NCI-H526 treated with DMSO at 0.1 percent for 48 hours (cell line): ENCODE results near the gene NFKB1.
"Not testable (repeated sequence)": the region's sequence is repeated elsewhere in the genome, so short reads cannot be mapped to it uniquely, and the experiment has no call there.

ENCODE experiments used
- DNase-seq: peaks from one replicate; lab custom pipeline; 2025; lab: John Stamatoyannopoulos, UW

NFKB1 gene

DNA sequence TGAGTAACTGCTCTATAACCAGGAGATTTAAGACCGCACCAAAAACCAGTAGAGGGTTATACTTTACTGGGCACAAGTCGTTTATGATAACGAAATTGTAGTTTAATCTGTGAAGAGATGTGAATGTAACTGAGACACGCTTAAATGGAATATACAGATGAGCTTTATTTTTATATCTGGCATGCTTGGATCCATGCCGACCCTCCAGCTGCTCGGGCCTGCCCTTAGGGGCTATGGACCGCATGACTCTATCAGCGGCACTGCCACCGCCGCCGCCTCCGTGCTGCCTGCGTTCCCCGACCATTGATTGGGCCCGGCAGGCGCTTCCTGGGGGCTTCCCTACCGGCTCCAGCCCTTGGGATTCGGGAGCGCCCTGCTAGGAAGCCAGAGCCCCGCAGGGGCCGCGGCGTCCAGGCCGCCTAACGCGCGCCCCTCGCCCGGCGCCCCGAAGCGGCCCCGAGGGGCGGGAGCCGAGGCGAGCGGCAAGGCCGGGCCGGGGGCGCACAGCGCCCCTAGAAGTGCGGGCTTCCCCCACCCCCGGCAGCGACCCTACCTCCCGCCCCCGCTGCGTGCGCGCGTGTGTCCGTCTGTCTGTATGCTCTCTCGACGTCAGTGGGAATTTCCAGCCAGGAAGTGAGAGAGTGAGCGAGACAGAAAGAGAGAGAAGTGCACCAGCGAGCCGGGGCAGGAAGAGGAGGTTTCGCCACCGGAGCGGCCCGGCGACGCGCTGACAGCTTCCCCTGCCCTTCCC is at the start of gene NFKB1:
Gene NFKB1 (plus strand): TSS at position 664 of the 751 bp plus-strand sequence. CDS start 24,160 bp downstream, outside the sequence.
- DNase-seq: peak; percentile 23

DNA sequence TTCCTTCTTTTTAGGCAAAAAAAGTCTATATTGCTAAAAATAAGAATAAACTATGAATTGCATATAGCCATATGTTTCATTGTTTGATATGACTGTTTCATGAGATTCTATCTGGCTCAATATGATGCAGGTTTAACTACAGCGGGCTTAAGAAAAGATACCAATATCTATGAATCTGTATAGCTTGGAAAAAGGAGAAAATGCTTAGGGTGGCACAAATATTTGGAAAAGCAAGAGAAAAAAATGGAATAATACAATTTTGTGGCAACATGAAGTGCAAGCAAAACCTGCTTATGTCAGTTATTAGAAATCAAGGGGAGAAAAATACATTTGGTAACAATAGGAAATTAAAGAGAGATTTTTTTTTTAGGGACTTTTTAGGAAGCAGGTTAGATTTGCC is 48.3 kb upstream of the NFKB1 start:
- DNase-seq: no peak

DNA sequence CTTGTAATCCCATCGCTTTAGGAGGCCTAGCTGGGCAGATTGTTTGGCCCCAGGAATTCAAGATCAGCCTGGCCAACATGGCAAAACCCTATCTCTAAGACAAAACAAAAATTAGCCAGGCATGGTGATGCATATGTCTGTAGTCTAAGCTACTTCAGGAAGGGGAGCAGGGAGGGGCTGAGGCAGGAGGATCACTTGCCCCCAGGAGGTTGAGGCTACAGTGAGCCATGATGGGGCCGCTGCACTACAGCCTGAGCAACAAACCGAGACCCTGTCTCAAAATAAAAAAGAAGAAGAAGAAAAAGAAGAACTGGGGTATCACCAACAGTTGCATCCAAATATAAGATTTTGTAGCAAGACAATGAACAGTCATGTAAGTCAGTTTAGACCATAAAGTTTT is 47.3 kb upstream of the NFKB1 start:
- DNase-seq: no peak

DNA sequence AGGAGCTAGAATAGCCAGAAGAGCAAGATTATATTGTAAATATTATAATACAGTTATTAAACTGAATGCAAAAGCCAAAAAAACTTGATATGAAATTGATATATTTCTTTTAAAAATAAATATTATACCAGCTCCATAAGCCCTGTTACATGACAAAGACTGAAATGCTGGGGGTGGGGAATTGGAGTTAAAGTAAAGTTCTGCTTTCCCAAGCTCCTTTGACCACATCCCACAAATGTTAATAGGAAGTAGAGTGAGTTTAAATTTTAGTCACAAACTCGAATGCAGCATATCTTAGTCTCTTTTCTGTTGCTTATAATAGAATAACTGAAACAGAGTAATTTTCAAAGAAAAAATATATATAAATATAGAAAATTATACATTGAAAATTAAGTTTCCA is 46.9 kb upstream of the NFKB1 start:
- DNase-seq: no peak

DNA sequence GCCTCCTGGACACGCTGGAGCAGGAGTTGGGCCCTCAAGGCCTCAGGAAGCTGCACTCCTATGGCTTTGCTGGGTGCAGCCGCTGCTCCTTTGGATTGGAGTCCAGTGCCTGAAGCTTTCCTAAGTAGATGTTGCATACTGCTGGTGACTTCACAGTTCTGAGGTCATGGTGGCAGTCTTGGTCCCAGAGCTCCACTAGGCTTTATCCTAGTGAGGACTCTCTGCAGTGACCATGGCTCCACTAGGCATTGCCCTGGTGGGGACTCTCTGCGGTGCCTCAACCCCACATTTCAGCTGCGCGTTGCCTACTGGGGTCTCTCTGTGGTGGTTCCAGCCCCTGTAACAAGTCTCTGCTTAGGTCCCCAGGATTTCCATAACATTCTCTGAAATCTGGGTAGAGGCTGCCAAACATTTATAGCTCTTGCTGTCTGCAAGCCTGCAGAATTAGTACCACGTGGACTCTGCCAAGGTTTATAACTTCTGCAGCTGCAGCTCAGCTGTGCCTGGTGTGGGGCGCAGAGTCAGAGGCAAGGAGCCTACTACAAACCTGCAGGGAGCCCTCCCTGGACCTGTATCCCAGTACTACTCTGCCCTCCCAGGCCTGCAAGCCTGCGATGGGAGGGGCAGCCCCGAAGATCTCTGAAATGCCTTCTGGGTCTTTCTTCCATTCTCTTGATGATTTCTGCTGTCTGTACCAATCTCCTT is 46.0 kb upstream of the NFKB1 start:
- DNase-seq: no peak

GRCh38 chr4:102455750-102456149 is 45.4 kb upstream of the NFKB1 start:
- no peak for DNase-seq

DNA sequence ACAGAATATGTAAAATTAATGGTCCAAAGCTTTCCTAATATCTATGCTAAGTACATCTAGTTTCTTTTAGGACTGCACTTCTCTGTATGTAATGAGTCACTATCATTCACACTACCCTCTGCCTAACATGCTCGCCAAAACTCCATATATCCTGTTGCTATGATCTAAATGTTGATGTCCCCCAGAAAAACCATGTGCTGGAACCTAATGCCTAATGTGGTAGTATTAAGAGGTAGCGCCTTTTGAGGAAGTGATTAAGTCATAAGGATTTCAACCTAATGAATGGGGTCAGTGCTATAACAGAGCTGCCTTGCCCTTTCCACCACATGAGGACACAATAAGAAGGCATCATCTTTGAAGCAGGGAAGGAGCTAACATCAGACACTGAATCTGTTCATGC is 34.9 kb upstream of the NFKB1 start:
- DNase-seq: no peak

- DNase-seq: no peak
Observed at GRCh38 chr4:102469806-102470205, 31.4 kb upstream of the NFKB1 start.

GRCh38 chr4:102472441-102473013 is 28.6 kb upstream of the NFKB1 start:
- no peak for DNase-seq

- no peak for DNase-seq
Observed at GRCh38 chr4:102473476-102473875, 27.7 kb upstream of the NFKB1 start.

DNA sequence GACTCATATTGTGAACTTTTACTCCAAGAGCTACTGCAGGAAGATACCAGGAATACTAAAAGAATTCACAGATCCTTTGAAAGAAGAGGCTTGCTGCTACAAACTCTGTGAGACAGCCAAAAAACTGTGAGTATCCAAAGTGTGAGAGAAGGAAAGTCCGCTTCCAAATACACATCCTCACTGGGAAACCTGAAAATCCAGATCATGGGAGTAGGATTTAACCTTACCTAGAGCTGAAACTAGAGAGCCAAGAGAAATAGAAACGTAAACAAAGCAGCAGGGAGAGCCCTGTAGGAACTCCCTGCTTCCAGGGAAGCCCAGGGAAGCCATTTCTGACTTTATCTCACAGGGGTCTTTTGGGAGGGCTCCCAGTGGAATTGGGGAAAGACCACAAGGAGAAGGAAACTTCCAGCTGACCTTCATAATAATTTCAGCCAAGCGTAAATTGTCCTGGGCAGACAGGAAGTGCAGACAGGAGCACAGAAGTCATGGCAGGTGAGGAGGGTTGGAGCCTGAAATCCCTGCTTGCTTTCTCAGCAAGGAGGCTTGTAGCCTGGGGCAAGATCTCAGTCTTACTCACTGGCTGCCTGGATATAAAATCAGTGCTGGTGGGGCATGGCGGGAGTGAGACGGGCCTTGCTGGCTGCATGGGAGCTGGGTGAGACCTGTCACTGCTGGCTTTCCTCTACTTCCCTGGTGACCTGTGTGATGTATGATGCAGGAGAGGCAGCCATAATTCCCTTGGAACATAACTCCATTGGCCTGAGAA is 26.2 kb upstream of the NFKB1 start:
- DNase-seq: no peak

- DNase-seq: no peak
Observed at GRCh38 chr4:102477657-102478056, 23.5 kb upstream of the NFKB1 start.

DNA sequence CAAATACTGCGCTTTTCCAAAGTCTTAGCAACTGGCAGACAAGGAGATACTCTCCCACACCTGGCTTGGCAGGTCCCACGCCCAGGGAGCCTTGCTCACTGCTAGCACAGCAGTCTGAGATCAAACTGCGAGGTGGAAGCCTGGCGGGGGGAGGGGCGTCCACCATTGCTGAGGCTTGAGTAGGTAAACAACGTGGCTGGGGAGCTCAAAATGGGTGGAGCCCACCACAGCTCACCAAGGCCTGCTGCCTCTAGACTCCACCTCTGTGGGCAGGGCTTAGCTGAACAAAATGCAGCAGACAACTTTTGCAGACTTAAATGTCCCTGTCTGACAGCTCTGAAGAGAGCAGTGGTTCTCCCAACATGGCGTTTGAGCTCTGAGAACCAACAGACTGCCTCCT is 23.0 kb upstream of the NFKB1 start:
- no peak for DNase-seq

- DNase-seq: not testable (repeated sequence)
Observed at GRCh38 chr4:102479832-102480231, 21.3 kb upstream of the NFKB1 start.

- no peak for DNase-seq
Observed at GRCh38 chr4:102483120-102483519, 18.0 kb upstream of the NFKB1 start.

DNA sequence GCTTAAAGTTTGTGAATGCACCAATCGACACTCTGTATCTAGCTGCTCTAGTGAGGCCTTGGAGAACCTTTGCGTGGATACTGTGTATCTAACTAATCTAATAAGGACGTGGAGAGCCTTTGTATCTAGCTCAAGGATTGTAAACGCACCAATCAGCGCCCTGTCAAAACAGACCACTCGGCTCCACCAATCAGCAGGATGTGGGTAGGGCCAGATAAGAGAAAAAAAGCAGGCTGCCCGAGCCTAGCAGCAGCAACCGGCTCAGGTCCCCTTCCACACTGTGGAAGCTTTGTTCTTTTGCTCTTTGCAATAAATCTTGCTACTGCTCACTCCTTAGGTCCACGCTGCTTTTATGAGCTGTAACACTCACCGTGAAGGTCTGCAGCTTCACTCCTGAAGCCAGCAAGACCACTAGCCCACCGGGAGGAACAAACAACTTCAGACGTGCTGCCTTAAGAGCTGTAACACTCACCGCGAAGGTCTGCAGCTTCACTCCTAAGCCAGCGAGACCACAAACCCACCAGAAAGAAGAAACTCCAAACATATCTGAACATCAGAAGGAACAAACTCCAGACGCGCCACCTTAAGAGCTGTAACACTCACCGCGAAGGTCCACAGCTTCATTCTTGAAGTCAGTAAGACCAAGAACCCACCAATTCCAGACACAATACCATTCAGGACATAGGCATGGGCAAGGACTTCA is 17.0 kb upstream of the NFKB1 start:
- not testable (repeated sequence) for DNase-seq

GRCh38 chr4:102492531-102493241 is 8.5 kb upstream of the NFKB1 start:
- no peak for DNase-seq

- no peak for DNase-seq
Observed at GRCh38 chr4:102493257-102493656, 7.9 kb upstream of the NFKB1 start.

DNA sequence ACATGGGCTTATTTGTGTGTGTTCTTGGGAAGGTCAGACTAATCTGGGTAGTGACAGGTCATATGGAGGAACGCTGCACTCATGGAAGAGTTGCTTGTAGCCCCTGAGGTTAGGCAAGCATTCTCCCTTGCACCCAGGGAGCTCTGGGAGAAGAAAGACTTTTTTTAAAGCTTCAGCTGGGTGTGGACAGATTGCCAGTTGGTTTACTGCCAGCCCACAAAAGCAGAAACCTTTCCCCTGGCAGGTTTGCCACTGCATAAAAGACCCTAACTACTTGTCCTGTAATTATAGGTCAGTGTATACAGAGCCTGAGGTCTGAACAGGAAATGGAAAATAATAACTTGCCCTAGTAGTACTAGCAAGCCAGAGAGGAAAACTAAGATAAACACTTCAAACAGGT is 7.4 kb upstream of the NFKB1 start:
- DNase-seq: no peak

DNA sequence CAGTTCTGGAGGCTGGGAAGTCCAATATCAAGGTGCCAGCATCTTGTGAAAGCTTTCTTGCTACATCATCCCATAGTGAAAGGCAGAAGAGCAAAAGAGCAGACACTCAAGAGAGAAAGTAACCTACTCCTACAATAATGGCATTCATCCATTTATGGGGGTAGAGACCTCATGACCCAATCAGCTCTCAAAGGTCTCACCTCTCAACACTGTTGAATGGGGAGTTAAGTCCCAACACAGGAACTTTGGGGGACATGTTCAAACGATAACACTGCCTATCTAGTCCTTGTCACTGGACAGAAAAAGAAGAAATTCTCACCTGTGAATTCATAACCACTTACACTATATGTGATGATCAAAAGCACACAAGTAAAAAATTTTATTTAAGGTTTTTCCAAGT is 6.6 kb upstream of the NFKB1 start:
- no peak for DNase-seq

GRCh38 chr4:102497986-102498385 is 3.2 kb upstream of the NFKB1 start:
- DNase-seq: no peak
